Body of pancreas (tissue), 4 donors: ENCODE data around the gene EPC2.

Experiments
- POLR2A ChIP-seq, 3 donors: fragments of 450-650 bp; IDR thresholded peaks; one replicate each; pipeline ENCODE4 v1.6.1; 2016; ENCODE audit warnings: antibody characterized with exemption in 3 of 3, mild to moderate bottlenecking in 2 of 3
- TF ChIP-seq, protein P1 (sequence below), 7 experiments: fragments of 450-650 bp in 4 of 7; fragments of 200-600 bp in 3 of 7; sonication (generic) in 3 of 7; IDR thresholded peaks; one replicate each; pipeline ENCODE4 v1.5.1; 2016 to 2019; ENCODE audit warnings: antibody characterized with exemption in 7 of 7

DNA sequence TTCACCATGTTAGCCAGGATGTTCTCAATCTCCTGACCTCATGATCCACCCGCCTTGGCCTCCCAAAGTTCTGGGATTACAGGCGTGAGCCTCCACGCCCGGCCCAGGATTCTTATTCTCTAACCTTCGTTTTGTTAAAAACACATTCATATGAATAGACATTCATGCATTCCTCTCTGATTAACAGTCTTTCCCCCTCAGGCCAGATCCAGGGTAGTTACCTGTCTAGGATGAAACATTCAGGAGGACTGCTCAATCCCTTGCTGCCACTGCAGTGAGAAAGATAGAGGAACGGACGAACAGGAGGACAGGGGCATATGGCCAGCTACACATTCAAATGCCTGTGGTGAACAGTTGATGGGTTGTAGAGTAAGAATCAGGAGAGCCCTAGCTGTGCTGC, 39.6 kb upstream of the EPC2 start:
- TF ChIP-seq, protein P1, sequence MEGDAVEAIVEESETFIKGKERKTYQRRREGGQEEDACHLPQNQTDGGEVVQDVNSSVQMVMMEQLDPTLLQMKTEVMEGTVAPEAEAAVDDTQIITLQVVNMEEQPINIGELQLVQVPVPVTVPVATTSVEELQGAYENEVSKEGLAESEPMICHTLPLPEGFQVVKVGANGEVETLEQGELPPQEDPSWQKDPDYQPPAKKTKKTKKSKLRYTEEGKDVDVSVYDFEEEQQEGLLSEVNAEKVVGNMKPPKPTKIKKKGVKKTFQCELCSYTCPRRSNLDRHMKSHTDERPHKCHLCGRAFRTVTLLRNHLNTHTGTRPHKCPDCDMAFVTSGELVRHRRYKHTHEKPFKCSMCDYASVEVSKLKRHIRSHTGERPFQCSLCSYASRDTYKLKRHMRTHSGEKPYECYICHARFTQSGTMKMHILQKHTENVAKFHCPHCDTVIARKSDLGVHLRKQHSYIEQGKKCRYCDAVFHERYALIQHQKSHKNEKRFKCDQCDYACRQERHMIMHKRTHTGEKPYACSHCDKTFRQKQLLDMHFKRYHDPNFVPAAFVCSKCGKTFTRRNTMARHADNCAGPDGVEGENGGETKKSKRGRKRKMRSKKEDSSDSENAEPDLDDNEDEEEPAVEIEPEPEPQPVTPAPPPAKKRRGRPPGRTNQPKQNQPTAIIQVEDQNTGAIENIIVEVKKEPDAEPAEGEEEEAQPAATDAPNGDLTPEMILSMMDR (IDR thresholded peaks at IDR 0.05): no peak
- no peak for TF ChIP-seq POLR2A (IDR thresholded peaks at IDR 0.05)
